ENCODE measurements around the gene CEMIP2.

DNA sequence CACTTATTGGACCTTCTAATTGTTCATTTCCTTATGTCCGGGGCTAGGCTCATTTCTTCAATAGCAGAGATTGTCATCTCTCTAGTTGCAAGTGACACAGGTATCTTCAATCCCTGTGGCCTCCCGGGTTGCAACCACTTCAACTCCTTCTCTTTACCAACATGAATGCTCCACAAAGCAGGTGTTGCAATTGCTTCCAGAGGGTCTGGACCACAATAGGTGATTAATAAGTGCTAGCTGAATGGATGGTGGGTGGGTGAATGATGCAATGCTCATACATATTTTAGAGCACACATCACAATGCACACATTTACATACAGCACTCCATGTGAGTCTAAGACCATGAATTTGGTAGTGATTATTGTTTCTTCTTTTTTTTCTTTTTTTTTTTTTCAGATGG, 2.6 kb downstream of the CEMIP2 start:
- TF ChIP-seq POLR2AphosphoS5 (IDR thresholded peaks at IDR 0.05; ENCODE audit: borderline replicate concordance, low read depth, low read length) (no peak), EZH2 (IDR thresholded peaks at IDR 0.05) (no peak)
